Loucy (cell line): ENCODE measurements around the gene PTPRK.

ENCODE experiments used
- CTCF ChIP-seq: fragments of 200-600 bp; sonication (generic); conservative IDR thresholded peaks from 2 replicates; pipeline ENCODE4 v1.5.1; 2014; ENCODE audit warnings: mild to moderate bottlenecking, antibody characterized with exemption, low read length
- EZH2phosphoT487 ChIP-seq: fragments of 200-600 bp; IDR thresholded peaks from 2 replicates; pipeline ENCODE4 v1.6.1; 2018; ENCODE audit warnings: antibody characterized with exemption, mild to moderate bottlenecking, moderate library complexity, borderline replicate concordance

- TF ChIP-seq CTCF (no peak), EZH2phosphoT487 (no peak)
These were observed 474.4 kb downstream of the PTPRK start for GRCh38 chr6:128046033-128046432.
